Activated naive CD8-positive, alpha-beta T cell treated with anti-CD3 and anti-CD28 coated beads for 36 hours (primary cell): Measurements from ENCODE around the gene CALR. TPM values are rescaled to one million over a fixed set of nuclear protein-coding genes. Genes with fewer than 3 reads are reported as not detected.
"Not testable (repeated sequence)": the region's sequence is repeated elsewhere in the genome, so short reads cannot be mapped to it uniquely, and the experiment has no call there.

ENCODE experiments used
- DNase-seq: peaks from one replicate; pipeline ENCODE4 v3.0.0; 2021
- H3K27ac Mint-ChIP-seq: one replicate; pipeline ENCODE4 v1.8.0; 2022; ENCODE audit warnings: mild to moderate bottlenecking, moderate library complexity, mixed read lengths
- H3K27me3 Mint-ChIP-seq: one replicate; pipeline ENCODE4 v1.8.0; 2022; ENCODE audit warnings: mild to moderate bottlenecking, mixed read lengths
- H3K36me3 Mint-ChIP-seq: one replicate; pipeline ENCODE4 v1.8.0; 2021; ENCODE audit warnings: mild to moderate bottlenecking, mixed read lengths
- H3K4me1 Mint-ChIP-seq: one replicate; pipeline ENCODE4 v1.8.0; 2021; ENCODE audit warnings: mixed read lengths
- H3K4me3 Mint-ChIP-seq: one replicate; pipeline ENCODE4 v1.8.0; 2022; ENCODE audit warnings: mild to moderate bottlenecking, moderate library complexity, mixed read lengths
- H3K9me3 Mint-ChIP-seq: one replicate; pipeline ENCODE4 v1.8.0; 2022; ENCODE audit warnings: mixed read lengths
- total RNA-seq, 2 experiments: library from RNA; stranded (reverse); gene quantifications; one replicate each; pipeline ENCODE4 v1.2.3, GENCODE V29; 2021

Gene CALR
- total RNA-seq = 100 to 1,000 TPM; 673 to 688 TPM

DNA sequence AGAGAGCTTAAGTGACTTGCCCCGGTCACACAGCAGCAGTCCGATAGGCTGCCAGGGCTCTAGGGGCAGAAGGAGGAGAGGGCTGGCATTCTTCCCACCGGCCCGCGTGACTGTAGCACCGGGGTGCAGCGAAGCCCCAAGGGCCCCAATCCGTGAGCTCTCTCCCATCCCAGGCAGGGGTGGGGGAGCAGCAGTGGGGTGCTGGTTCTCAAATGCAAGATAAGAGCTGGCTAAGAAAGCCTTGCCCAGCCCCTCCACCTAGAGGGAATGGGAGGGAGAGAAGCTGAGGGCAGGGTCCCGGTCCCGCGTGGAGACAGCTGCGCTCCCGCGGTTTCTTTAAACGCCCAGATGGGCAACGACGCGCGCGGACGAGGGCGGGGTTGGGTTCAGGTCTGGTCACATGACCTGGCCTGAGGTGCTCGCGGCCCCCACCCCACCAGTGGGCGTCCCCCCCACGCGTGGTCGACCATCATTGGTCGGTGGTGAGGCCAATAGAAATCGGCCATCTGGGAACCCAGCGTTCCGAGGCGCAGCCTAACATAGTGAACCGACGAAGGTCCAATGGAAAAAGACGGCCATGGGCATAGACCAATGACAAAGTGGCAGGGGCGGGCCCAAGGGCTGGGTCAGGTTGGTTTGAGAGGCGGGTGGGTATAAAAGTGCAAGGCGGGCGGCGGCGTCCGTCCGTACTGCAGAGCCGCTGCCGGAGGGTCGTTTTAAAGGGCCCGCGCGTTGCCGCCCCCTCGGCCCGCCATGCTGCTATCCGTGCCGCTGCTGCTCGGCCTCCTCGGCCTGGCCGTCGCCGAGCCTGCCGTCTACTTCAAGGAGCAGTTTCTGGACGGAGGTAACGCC, at the start of gene CALR:
CALR (plus strand) TSS at position 683 of the 852 bp plus-strand sequence; CDS start at position 754, 71 bp downstream.
- Mint-ChIP-seq H3K4me1 (peaks cover 49% of the 10 kb centered on the region), H3K36me3 (peaks cover 46% of the 10 kb centered on the region), H3K9me3 (no peaks in the 10 kb centered on the region)

DNA sequence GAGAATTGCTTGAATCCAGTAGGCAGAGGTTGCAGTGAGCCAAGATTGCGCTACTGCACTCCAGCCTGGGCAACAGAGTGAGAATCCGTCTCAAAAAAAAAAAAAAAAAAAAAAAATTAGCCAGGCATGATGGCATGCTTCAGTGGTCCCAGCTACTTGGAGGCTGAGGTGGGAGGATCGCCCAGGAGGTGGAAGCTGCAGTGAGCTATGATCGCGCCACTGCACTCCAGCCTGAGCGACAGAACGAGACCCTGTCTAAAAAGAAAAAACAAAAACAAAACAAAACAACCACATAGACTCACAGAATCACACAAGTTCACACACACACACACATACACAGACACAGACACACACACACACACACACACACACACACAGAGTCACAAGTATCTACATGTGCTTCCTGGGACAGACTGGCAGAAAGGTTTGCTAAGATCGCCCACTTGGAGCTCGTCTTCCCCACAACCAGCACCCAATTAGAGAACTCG, 48.1 kb upstream of the CALR start:
- Mint-ChIP-seq H3K27ac (peak overlapping the region; percentile 94), H3K4me1 (peaks cover 24% of the 10 kb centered on the region), H3K4me3 (peak overlapping the region; percentile 97), H3K36me3 (peaks cover 16% of the 10 kb centered on the region)
- DNase-seq, H3K27me3 Mint-ChIP-seq, H3K9me3 Mint-ChIP-seq: not testable (repeated sequence)

More for the DNA sequence above, at the start of gene CALR:
- peak; percentile 98 for DNase-seq
- H3K4me3 Mint-ChIP-seq = peak within 1 kb of the TSS; percentile 99
- H3K27me3 Mint-ChIP-seq = no peaks in the 10 kb centered on the region
- peak within 1 kb of the TSS; percentile 92 for H3K27ac Mint-ChIP-seq

DNA sequence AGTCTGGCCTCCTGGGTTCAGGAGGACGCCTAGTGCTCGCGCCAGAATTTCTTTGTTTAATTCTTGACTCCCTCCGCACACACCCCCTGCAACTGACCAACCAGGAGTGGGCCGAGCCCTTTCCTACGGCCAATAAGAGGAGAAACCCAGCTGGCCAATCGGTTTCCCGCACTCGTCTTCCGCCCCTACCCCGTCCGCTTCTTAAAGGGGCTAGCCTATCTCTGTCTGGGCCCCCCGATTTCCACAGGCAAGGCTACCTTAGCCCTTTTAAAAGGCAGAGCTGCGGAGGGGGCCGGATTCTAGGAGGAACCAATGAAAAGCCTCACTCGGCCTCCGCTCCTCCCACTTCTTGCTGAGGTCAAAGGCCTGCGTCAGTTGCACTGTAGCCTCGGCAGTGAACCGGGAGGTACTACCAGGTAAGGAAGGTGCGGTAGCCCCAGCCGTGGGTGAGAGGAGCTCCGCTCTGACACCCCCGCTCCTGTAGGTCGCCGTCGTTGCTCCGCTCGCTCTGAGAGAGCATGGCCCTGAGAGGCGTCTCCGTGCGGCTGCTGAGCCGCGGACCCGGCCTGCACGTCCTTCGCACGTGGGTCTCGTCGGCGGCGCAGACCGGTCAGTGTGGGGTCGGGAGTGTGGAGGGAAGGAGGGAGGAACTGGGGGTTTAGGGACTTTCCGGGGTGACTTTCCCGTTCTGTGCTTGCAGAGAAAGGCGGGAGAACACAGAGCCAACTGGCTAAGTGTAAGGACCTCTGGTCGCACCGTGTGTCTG, 47.4 kb upstream of the CALR start, which contains the start of gene GCDH:
GCDH (plus strand) TSS at position 374 of the 766 bp plus-strand sequence; CDS start at position 519, 145 bp downstream.
- Mint-ChIP-seq H3K4me1 (peaks cover 23% of the 10 kb centered on the region), H3K27ac (peak within 1 kb of the TSS; percentile 94), H3K36me3 (peaks cover 16% of the 10 kb centered on the region), H3K4me3 (peak within 1 kb of the TSS; percentile 97), H3K9me3 (no peaks in the 10 kb centered on the region), H3K27me3 (no peaks in the 10 kb centered on the region)
- DNase-seq = peak; percentile 95

DNA sequence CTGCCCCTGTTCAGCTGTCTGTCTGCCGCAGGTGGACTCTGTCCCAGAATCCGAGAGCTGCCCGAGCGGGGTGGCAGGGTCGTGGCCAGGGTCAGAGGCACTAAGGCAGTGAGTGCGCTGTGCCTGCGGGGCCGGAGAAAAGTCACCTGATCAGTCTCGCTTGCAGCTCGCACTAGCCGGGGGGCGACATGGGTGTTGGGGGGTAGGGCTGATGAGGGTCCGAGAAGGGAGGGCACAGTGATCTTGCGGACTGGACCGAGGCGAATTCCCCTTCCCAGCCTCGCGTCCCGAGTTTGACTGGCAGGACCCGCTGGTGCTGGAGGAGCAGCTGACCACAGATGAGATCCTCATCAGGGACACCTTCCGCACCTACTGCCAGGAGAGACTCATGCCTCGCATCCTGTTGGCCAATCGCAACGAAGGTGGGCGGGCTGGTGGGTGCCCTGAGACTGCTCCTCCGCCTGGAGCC, 46.8 kb upstream of the CALR start:
- H3K4me3 Mint-ChIP-seq = peak overlapping the region; percentile 97
- no peaks in the 10 kb centered on the region for H3K9me3 Mint-ChIP-seq
- H3K27ac Mint-ChIP-seq = peak overlapping the region; percentile 94
- peaks cover 19% of the 10 kb centered on the region for H3K4me1 Mint-ChIP-seq
- DNase-seq = peak; percentile 40
- no peaks in the 10 kb centered on the region for H3K27me3 Mint-ChIP-seq
- peaks cover 16% of the 10 kb centered on the region for H3K36me3 Mint-ChIP-seq

DNA sequence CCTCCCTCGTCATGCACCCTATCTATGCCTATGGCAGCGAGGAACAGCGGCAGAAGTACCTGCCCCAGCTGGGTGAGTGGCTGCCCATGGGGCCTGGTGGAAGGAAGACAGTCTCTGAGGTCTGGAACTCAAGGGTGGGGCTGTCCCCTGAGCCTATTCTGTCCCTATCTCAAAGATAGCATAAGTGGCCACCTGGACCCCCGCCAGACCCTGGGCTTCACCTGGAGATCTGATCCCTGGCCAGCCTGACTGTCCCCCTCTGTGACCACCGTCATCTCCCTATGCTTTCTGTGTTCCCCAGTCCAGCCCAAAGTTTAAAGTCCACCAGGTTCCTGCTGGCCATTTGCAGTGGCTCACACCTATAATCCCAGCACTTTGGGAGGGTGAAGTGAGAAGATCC, 44.8 kb upstream of the CALR start:
- Mint-ChIP-seq H3K27ac (no peak overlapping the region), H3K4me1 (peaks cover 19% of the 10 kb centered on the region), H3K36me3 (peaks cover 16% of the 10 kb centered on the region), H3K9me3 (no peaks in the 10 kb centered on the region), H3K27me3 (no peaks in the 10 kb centered on the region), H3K4me3 (no peak overlapping the region)
- no peak for DNase-seq

DNA sequence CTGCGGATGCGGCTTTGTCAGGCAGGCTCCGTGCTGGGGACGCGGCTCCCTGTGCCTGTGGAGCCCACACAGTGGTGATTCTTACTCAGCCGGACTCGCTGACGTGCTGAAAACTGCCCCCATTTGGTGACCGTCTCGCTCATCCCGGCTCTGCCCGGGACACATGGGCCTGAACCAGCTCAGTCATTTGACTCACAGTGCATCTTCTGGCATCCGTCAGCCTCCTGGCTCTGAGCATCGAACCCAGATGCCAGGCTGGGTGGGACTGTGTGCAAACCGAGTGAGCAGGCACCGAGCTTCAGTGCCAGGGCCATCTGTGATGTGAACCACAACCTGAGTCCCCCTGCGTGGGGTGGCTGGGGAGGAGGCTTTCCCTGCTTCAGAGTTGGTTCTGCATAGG, 41.9 kb upstream of the CALR start:
- no peak for DNase-seq
- H3K4me3 Mint-ChIP-seq = no peak overlapping the region
- no peak overlapping the region for H3K27ac Mint-ChIP-seq
- no peaks in the 10 kb centered on the region for H3K27me3 Mint-ChIP-seq
- peaks cover 26% of the 10 kb centered on the region for H3K4me1 Mint-ChIP-seq
- no peaks in the 10 kb centered on the region for H3K9me3 Mint-ChIP-seq
- H3K36me3 Mint-ChIP-seq = peaks cover 19% of the 10 kb centered on the region

DNA sequence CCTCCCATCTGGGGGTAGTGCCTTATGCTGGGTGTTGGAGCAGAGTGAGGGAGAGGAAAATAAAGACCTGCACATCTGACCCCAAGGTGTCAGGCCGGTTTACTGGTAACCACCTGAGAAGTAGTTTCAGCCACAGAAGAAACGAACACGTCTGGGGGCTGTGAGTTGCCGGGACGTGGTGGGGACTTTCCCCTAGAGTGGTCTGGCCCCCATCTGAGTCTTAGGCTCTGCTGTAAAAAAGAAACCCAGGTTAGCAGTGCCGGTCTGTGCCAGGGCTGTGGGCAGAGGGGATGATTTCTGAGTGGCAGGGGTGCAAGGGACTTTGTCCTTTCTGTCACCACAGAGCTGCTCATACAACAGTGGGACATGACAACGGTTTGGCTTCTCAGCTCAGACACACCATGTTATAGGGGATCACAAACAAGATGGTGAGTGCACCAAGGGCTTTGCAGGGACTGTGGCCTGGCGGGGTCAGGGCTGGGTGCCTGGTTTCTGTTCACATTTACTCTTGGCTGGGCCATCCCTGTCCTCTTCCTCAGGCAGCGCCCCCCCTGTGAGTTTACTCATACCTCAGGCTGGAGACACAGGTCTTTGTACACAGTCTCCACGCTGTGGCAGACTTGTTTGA, 38.4 kb upstream of the CALR start:
- Mint-ChIP-seq H3K36me3 (peaks cover 8% of the 10 kb centered on the region), H3K27ac (peak overlapping the region; percentile 72), H3K27me3 (no peaks in the 10 kb centered on the region), H3K9me3 (no peaks in the 10 kb centered on the region), H3K4me1 (peaks cover 14% of the 10 kb centered on the region), H3K4me3 (peak overlapping the region; percentile 14)
- DNase-seq = peak; percentile 63

DNA sequence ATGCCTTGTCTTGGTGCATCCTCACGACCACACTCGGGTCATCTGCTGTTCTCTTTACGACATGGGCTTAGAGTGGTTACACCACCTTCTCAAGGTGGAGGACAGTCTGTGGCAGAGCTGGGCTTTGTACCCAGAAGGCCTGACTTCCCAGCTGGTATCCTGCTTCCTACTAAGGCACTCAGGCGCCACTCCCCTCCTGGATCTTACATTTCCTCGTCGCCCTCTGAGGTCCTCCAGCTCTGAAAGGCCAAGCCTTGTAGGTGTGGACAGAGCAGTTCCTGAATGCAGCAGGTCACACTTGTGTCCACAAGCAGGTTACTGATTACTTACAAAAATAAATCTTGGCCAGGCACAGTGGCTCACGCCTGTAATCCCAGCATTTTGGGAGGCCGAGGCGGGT, 31.2 kb upstream of the CALR start:
- H3K9me3 Mint-ChIP-seq = no peaks in the 10 kb centered on the region
- H3K36me3 Mint-ChIP-seq = peaks cover 2% of the 10 kb centered on the region
- H3K27ac Mint-ChIP-seq = no peak overlapping the region
- H3K27me3 Mint-ChIP-seq = no peaks in the 10 kb centered on the region
- no peak for DNase-seq
- no peaks in the 10 kb centered on the region for H3K4me1 Mint-ChIP-seq
- H3K4me3 Mint-ChIP-seq = no peak overlapping the region

DNA sequence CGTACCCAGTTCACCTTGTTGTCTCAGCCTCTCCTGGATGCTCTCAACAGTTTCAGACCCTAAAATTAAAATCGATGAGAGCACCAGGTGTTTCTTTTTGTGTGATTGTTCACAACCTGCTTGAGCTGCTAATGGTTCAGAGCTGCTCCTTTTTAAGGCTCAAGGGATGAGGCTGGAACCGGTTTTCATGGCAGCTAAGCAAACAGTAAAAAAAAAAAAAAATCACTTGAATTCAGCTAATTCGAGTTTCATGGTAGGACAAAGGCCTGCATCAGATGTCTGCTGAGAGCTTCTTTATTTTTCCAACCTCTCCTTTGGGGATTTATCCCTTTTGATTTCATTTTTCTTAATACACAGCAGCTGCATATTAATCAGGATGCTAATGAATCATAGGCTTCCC, 25.8 kb upstream of the CALR start:
- DNase-seq = no peak
- no peaks in the 10 kb centered on the region for H3K9me3 Mint-ChIP-seq
- H3K36me3 Mint-ChIP-seq = no peaks in the 10 kb centered on the region
- H3K4me1 Mint-ChIP-seq = peaks cover 16% of the 10 kb centered on the region
- no peak overlapping the region for H3K4me3 Mint-ChIP-seq
- H3K27ac Mint-ChIP-seq = no peak overlapping the region
- no peaks in the 10 kb centered on the region for H3K27me3 Mint-ChIP-seq

DNA sequence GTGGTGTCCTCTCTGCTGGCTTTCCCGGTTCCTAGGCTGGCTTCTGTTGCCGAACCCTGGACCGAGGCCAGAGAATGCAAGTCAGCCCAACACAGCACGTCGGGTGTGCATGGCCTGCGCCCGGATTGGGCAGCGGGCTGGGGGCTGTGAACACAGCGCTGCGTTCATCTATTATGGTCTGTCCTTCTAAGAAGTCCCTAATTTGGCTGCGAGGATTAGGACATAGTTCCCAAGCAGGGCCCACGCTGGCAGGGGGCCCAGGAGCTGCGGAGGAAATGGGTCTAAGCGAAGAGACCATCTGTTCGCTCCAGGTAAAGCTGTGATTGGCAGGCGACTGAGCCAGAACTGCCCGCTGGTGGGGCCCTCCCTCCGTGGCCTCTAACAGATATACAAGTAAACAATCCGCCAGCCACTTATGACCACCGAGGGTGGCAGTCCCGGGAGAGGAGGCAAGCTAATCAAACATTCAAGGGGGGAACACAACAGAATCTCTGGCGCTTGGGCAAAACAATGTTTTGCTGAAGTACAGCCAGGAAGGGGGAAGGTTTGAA, 25.3 kb upstream of the CALR start:
- Mint-ChIP-seq H3K27me3 (no peaks in the 10 kb centered on the region), H3K4me1 (peaks cover 16% of the 10 kb centered on the region), H3K36me3 (no peaks in the 10 kb centered on the region), H3K27ac (peak overlapping the region; percentile 92), H3K9me3 (no peaks in the 10 kb centered on the region), H3K4me3 (no peak overlapping the region)
- DNase-seq = no peak

DNA sequence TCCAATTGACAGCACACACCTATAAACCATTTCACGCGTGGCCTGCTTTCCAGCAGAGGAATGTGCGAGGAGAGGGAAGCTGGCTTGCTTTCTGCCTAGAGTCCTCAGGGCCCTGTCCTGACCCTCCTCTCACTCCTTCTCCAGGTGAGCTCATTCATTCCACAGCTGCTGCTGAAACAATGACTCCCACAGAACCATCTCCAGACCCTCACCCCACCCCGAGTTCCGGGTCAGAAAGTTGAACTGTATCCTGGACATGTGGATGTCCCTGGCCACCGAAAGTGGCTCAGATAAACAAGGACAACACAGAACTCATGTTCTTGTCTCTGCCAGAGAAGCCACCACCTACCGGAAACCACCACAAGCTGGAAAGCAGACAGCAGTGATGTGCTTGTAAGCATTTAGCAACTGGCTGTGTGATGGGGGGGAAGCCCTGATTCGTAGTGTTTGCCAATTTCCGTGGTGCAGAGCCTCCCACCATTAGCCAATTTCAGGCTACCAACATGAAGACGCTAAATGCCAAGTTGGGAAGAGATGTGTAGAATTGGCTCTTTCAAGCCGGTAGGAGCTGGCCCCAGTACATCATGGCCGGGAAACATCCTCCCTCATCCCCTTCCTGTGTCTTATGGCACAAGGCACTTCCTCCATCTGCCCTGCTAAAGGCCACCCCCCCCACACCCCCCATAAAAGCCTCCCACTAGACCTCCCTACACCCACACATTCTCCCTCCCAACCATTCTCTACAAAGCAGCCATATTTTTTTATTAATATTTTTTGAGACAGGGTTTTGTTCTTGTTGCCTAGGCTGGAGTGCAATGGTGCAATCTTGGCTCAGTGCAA, 24.3 kb upstream of the CALR start:
- Mint-ChIP-seq H3K27me3 (peaks cover 2% of the 10 kb centered on the region), H3K9me3 (no peaks in the 10 kb centered on the region), H3K4me3 (peak overlapping the region; percentile 42), H3K36me3 (peaks cover 3% of the 10 kb centered on the region), H3K27ac (peak overlapping the region; percentile 92), H3K4me1 (peaks cover 22% of the 10 kb centered on the region)
- peak; percentile 46 for DNase-seq

DNA sequence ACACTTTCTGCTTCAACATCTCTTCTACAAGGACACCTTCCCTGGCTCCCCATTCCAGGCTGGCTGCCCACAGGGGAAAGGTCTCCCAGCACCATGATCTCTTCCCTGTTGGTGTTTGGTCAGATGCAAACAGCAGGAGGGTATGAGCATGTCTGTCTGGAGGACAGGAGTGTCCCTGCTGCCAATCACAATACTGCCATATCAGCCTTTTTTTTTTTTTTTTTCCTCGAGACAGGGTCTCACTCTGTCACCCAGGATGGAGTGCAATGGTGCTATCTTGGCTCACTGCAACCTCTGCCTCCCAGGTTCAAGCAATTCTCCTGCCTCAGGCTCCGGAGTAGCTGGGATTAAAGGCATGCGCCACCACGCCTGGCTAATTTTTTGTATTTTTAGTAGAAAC, 22.5 kb upstream of the CALR start:
- not testable (repeated sequence) for DNase-seq, H3K4me3 Mint-ChIP-seq, H3K27me3 Mint-ChIP-seq, H3K9me3 Mint-ChIP-seq
- peak overlapping the region; percentile 67 for H3K27ac Mint-ChIP-seq
- H3K4me1 Mint-ChIP-seq = peaks cover 28% of the 10 kb centered on the region
- H3K36me3 Mint-ChIP-seq = peaks cover 10% of the 10 kb centered on the region

DNA sequence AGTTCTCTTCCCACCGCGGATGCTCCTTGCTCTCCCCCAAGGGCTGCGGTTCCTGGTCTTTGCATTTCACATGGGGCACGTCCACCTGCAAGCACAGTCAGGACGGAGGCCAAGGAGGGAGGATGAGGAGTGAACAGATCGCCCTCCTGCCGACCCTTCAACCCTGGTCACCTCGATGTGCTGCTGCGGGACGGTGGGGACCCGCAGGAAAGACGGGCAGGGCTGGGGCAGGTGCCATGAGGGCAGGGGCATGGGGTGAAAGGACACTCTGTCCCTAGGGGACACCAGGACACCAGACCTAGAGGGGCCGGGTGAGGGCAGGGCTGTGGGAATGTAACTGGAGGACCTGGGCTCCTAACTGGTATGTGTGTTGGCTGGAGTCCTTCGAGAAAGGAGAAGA, 20.2 kb upstream of the CALR start:
- Mint-ChIP-seq H3K4me3 (no peak overlapping the region), H3K27me3 (peaks cover 4% of the 10 kb centered on the region), H3K36me3 (peaks cover 20% of the 10 kb centered on the region), H3K27ac (peak overlapping the region; percentile 86), H3K9me3 (no peaks in the 10 kb centered on the region), H3K4me1 (peaks cover 29% of the 10 kb centered on the region)
- DNase-seq = no peak

DNA sequence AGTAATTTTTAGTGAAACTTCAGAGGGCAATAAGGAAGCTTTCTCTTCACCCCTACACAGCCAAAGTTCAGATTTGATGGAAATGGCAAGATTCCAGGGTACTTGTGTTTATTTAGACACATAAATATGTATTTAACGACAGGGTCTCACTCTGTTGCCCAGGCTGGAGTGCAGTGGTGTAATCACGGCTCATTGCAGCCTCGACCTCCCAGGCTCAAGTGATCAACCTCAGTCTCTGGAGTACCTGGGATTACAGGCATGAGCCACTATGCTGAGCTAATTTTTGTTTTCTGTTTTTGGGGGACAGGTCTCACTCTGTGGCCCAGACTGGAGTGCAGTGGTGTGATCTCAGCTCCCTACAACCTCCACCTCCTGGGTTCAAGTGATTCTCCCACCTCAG, 17.4 kb upstream of the CALR start:
- Mint-ChIP-seq H3K27ac (peak overlapping the region; percentile 19), H3K36me3 (peaks cover 30% of the 10 kb centered on the region), H3K4me3 (no peak overlapping the region), H3K27me3 (peaks cover 4% of the 10 kb centered on the region), H3K9me3 (no peaks in the 10 kb centered on the region), H3K4me1 (peaks cover 13% of the 10 kb centered on the region)
- no peak for DNase-seq
